Endothelial cell of umbilical vein (primary cell): ENCODE results near the gene RAB43. TPM values are rescaled to one million over a fixed set of nuclear protein-coding genes. Genes with fewer than 3 reads are reported as not detected.

ENCODE experiments used
- BruUV-seq: library from RNA; stranded (reverse); fragments of 400-500 nt; replicated peaks from 2 replicates; lab custom pipeline; 2021; lab: Mats Ljungman, UMichigan
- CTCF ChIA-PET: fragments of 300-600, 350-600 bp; sonication (Branson Sonifier 250); formaldehyde crosslinking; loops from one replicate; lab custom pipeline; 2021; ENCODE audit warnings: antibody characterized with exemption, inconsistent platforms; lab: Charles Lee
- POLR2A ChIA-PET: fragments of 300-600, 350-600 bp; sonication (Branson Sonifier 250); formaldehyde crosslinking; loops from one replicate; lab custom pipeline; 2021; ENCODE audit warnings: antibody characterized with exemption, inconsistent platforms; lab: Charles Lee
- DNase-seq: peaks from one replicate; pipeline ENCODE4 v3.0.0-alpha.2; 2011; ENCODE audit warnings: low read depth, low spot score
- FAIRE-seq: peaks from 2 replicates; lab custom pipeline; 2011; peaks lifted over from hg19 to GRCh38; lab: Jason Lieb, UNC
- H2AFZ ChIP-seq: 2 replicates; pipeline ENCODE4 v1.6.0; 2012; ENCODE audit warnings: low read depth, low read length, control low read depth, inconsistent platforms
- H3K27ac ChIP-seq: 2 replicates; pipeline ENCODE4 v1.5.1; 2011; ENCODE audit warnings: low read depth, mild to moderate bottlenecking, control low read depth, low read length, moderate library complexity; ENCODE audit not compliant: insufficient read depth
- H3K27me3 ChIP-seq, 2 experiments: 2 replicates each; pipeline versions ENCODE4 v1.6.0 to v1.6.1; 2011; ENCODE audit warnings: low read length in 2 of 2, mixed read lengths in 1 of 2; ENCODE audit not compliant: control insufficient read depth in 2 of 2, insufficient read depth in 2 of 2
- H3K36me3 ChIP-seq, 2 experiments: 2 replicates in 1 of 2; 3 replicates in 1 of 2; pipeline ENCODE4 v1.5.1; 2011; ENCODE audit warnings: low read length in 2 of 2, mild to moderate bottlenecking in 1 of 2, moderate library complexity in 1 of 2; ENCODE audit not compliant: control insufficient read depth in 2 of 2, insufficient read depth in 2 of 2; ENCODE audit errors: extremely low read depth in 1 of 2
- H3K4me1 ChIP-seq: 3 replicates; pipeline ENCODE4 v1.5.1; 2011; ENCODE audit warnings: mild to moderate bottlenecking, low read length; ENCODE audit not compliant: control insufficient read depth, insufficient read depth; ENCODE audit errors: extremely low read depth
- H3K4me2 ChIP-seq: 2 replicates; pipeline ENCODE4 v1.6.1; 2011; ENCODE audit warnings: low read length, control low read depth, mixed read lengths; ENCODE audit not compliant: insufficient read depth
- H3K4me3 ChIP-seq, 3 experiments: fragments of 200-600 bp in 1 of 3; sonication (generic), shearing (Covaris generic) in 1 of 3; replicated peaks in 1 of 3; 2 replicates each; pipeline ENCODE4 v1.5.1; 2011 to 2016; ENCODE audit warnings: control low read depth in 3 of 3, low read length in 3 of 3, mild to moderate bottlenecking in 2 of 3, inconsistent platforms in 1 of 3, low read depth in 1 of 3, moderate library complexity in 1 of 3; ENCODE audit not compliant: insufficient read depth in 1 of 3
- H3K79me2 ChIP-seq: 2 replicates; pipeline ENCODE4 v1.6.0; 2012; ENCODE audit warnings: low read length, inconsistent platforms; ENCODE audit not compliant: control insufficient read depth, insufficient read depth
- H3K9ac ChIP-seq: replicated peaks from 2 replicates; pipeline ENCODE3; 2011; ENCODE audit warnings: low read length, control low read depth; ENCODE audit not compliant: insufficient read depth; ENCODE audit errors: extremely low read depth
- H3K9me1 ChIP-seq: replicated peaks from 3 replicates; pipeline ENCODE4 v1.6.0; 2011; ENCODE audit warnings: mild to moderate bottlenecking, low read length; ENCODE audit not compliant: control insufficient read depth, insufficient read depth; ENCODE audit errors: extremely low read depth
- H3K9me3 ChIP-seq: replicated peaks from 2 replicates; pipeline ENCODE4 v1.5.1; 2012; ENCODE audit warnings: low read length, inconsistent platforms; ENCODE audit not compliant: control insufficient read depth, insufficient read depth
- H4K20me1 ChIP-seq: replicated peaks from 2 replicates; pipeline ENCODE3; 2011; ENCODE audit warnings: mild to moderate bottlenecking, low read length; ENCODE audit not compliant: control insufficient read depth, insufficient read depth; ENCODE audit errors: extremely low read depth
- CTCF ChIP-seq, 2 donors: IDR thresholded peaks; 1 replicate in 1 of 2; 2 replicates in 1 of 2; pipeline ENCODE4 v1.5.1; 2011; ENCODE audit warnings: low read length in 2 of 2, mild to moderate bottlenecking in 2 of 2, moderate library complexity in 2 of 2, control low read depth in 1 of 2, inconsistent platforms in 1 of 2, low read depth in 1 of 2; ENCODE audit not compliant: insufficient read depth in 1 of 2; ENCODE audit errors: extremely low read depth in 1 of 2
- EZH2 ChIP-seq: IDR thresholded peaks from 2 replicates; pipeline ENCODE4 v1.6.1; 2012; ENCODE audit warnings: borderline replicate concordance, low read depth, mild to moderate bottlenecking, moderate library complexity, low read length, inconsistent platforms; ENCODE audit not compliant: severe bottlenecking
- FOS ChIP-seq: IDR thresholded peaks from 2 replicates; pipeline ENCODE4 v1.6.1; 2011; ENCODE audit warnings: mild to moderate bottlenecking, low read length, moderate library complexity, borderline replicate concordance; ENCODE audit not compliant: insufficient read depth
- GATA2 ChIP-seq: IDR thresholded peaks from 2 replicates; pipeline ENCODE4 v1.7.0; 2011; ENCODE audit warnings: low read depth, mild to moderate bottlenecking, moderate library complexity, mixed read lengths, low read length; ENCODE audit not compliant: insufficient read length, insufficient read depth
- JUN ChIP-seq: IDR thresholded peaks from 2 replicates; pipeline ENCODE4 v1.6.1; 2011; ENCODE audit warnings: borderline replicate concordance, low read depth; ENCODE audit not compliant: insufficient read length, insufficient read depth
- MAX ChIP-seq: IDR thresholded peaks from 2 replicates; pipeline ENCODE4 v1.6.1; 2011; ENCODE audit not compliant: insufficient read depth, insufficient read length
- MYC ChIP-seq: IDR thresholded peaks from one replicate; pipeline ENCODE4 v1.6.1; 2011; ENCODE audit warnings: mild to moderate bottlenecking, low read depth, low read length
- POLR2A ChIP-seq: IDR thresholded peaks from 2 replicates; pipeline ENCODE4 v1.6.1; 2012; ENCODE audit warnings: low read depth, mild to moderate bottlenecking, control low read depth, low read length
- POLR2AphosphoS5 ChIP-seq: IDR thresholded peaks from 2 replicates; pipeline ENCODE4 v1.6.1; 2012; ENCODE audit warnings: low read depth, mild to moderate bottlenecking, control low read depth, low read length, moderate library complexity; ENCODE audit not compliant: insufficient read depth
- dilution Hi-C: fragments of 300-500 bp; cut with MboI; formaldehyde crosslinking; loops from one replicate; pipeline ENCODE4 v1.15.0; 2019; ENCODE audit warnings: low sequenced_read_pairs; ENCODE audit not compliant: extremely low pct_ligation_motif_present
- intact Hi-C: fragments of 100-400 bp; cut with micrococcal nuclease; formaldehyde crosslinking; loops from one replicate; pipeline ENCODE4 v1.10.0; 2022
- polyA plus RNA-seq, 4 experiments: library from polyadenylated mRNA; depleted of rRNA in 3 of 4; stranded (reverse) in 3 of 4; unstranded in 1 of 4; fragments of >200 nt; gene quantifications; 2 replicates each; pipeline versions ENCODE4 v1.2.1 to v1.2.3, GENCODE V29; 2011 to 2012; ENCODE audit warnings: missing spikeins in 1 of 4
- total RNA-seq: library from RNA; stranded (reverse); gene quantifications from 2 replicates; pipeline ENCODE4 v1.2.3, GENCODE V29; 2021

The RAB43 gene
- total and polyA plus RNA-seq, 2 donors (not counting 3 experiments of a cell fraction or from before 2014, with no cell fraction given) = 18.5 to 31.5 TPM

GRCh38 chr3:129087138-129087702, 34.4 kb downstream of the RAB43 start:
- Histone ChIP-seq H3K9ac (no peak overlapping the region), H3K4me2 (no peak overlapping the region), H3K9me1 (no peaks in the 10 kb centered on the region), H3K79me2 (no peaks in the 10 kb centered on the region), H3K27ac (peak overlapping the region; percentile 11), H2AFZ (no peak overlapping the region), H3K4me3 (no peak overlapping the region), H3K4me1 (peaks cover 3% of the 10 kb centered on the region), H3K36me3 (peaks cover 0 to under 1% of the 10 kb centered on the region in 2 experiments), H3K27me3 (no peaks in the 10 kb centered on the region), H3K9me3 (no peaks in the 10 kb centered on the region), H4K20me1 (no peaks in the 10 kb centered on the region)
- DNase-seq (peak; percentile 57), FAIRE-seq (no peak)
- dilution Hi-C loops = no loop called here
- TF ChIP-seq CTCF (IDR thresholded peaks at IDR 0.05; ENCODE audit: extremely low read depth in 1 of 2, insufficient read depth in 1 of 2, low read depth in 1 of 2, low read length in 2 of 2) = no peak
- no peak for TF ChIP-seq EZH2
- no peak for TF ChIP-seq POLR2A
- TF ChIP-seq JUN = no peak
- TF ChIP-seq GATA2 = no peak
- no peak for TF ChIP-seq POLR2AphosphoS5
- TF ChIP-seq MYC = no peak
- TF ChIP-seq FOS = no peak
- TF ChIP-seq MAX = no peak
- no TSS peak for BruUV-seq
- intact Hi-C loops = loop anchor here (2.0 kb wide), 1 partner anchor 116 kb away; no protein-coding TSS in a partner anchor
- ChIA-PET CTCF (interaction anchor here (0.7 to 1.3 kb wide), 4 partner anchors 34 to 117 kb away, joined by 3 to 13 read pairs (median 6); no protein-coding TSS in a partner anchor), POLR2A (interaction anchor here (0.7 kb wide), 1 partner anchor 34 kb away, joined by 6 read pairs; no protein-coding TSS in a partner anchor)
